NK-92 treated with Interleukin-12 subunit alpha and Interleukin-12 subunit beta, amount 100 ng/mL, for 24 hours (cell line): ENCODE measurements around the gene NOB1.

Source experiments
- DNase-seq: peaks from one replicate; lab custom pipeline; 2025; lab: John Stamatoyannopoulos, UW

NOB1 gene

DNA sequence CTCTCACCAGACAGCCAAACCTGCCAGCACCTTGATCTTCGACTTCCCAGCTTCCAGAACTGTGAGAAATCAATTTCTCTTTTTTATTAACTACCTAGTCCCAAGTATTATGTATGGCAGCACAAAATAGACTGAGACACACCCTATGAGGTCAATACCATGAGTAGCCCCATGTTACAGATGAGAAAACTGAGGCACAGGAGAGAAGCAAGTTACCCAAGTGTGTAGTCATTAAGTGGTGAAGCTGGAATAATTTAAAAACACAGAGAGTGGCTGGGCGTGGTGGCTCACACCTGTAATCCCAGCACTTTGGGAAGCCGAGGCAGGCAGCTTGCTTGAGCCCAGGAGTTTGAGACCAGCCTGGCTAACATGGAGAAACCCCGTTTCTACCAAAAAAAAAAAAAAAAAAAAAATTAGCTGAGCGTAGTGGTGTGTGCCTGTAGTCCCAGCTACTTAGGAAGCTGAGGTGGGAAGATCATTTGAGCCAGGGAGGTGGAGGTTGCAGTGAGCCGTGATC, 33.2 kb downstream of the NOB1 start:
- DNase-seq, result no peak

DNA sequence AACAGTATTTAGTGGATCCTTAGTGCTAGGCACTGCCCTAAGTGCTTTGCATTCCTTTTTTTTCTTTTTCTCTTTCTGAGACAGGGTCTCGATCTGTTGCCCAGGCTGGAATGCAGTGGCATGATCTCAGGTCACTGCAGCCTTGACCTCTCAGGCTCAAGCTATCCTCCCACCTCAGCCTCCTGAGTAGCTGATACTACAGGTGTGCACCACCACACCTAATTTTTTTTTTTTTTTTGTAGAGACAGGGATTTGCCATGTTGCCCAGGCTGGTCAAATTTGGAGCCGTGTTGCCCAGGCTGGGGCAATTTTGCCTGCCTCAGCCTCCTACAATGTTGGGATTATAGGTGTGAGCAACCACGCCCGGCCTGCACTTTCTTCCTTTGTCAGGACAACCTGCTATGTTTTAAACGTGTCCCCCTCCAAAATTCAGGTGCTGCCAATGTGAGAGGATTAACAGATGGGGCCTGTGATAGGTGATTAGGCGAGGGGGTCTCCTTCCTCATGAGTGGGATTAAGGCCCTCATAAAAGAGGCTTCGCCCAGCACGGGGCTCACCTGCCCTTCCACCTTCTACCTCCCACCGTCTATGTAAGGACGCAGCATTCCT, 33.8 kb downstream of the NOB1 start:
- no peak for DNase-seq

DNA sequence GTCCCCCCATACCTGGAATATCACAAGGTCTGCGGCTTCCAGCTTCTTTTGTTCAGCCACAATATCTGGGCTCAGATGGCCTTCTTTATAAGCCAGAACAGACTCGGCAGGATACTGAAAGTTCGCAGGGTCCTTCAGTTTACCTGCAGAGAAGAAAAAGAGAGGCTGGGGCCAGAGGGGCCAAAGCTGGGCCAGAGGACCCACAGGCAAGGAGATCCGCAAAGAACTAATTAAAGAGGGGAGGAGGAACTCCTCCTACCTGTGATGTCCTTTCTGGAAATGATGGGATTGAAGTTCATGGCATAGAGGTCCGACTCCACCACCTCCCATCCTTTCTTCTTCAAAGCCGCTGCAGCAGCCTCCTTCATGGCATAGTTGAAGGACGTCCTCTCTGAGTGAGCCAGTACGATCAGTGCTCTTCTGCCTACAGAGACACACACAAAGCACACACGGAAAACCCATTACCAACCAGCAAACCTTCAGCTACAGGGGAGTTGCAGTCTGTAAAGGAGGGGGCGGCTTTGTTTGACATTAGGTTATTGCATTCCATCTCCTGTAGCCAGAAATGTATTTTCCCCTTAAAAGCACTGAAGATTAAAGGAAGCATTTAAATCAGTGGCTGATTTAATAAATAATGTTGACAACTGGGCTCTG, 36.5 kb downstream of the NOB1 start:
- DNase-seq, result no peak

DNA sequence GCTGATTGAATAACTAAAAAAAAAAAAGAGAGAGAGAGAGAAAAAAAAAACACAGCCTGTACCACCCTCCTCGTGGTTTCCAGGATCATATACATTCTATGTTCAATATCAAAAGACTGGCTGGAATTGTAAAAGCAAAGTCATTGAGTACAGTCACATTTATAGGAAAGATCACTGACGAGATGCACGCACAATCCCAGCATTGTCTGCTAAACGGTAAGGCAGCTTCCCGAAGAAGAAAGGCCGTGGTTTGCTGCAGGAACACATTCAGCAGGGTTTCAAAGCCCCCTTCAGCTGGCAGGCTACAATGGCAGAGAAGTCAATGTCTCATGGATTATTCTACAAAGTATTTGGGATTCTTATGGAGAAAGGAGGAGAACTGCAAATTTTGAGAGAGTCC, 37.7 kb downstream of the NOB1 start:
- DNase-seq, result no peak

DNA sequence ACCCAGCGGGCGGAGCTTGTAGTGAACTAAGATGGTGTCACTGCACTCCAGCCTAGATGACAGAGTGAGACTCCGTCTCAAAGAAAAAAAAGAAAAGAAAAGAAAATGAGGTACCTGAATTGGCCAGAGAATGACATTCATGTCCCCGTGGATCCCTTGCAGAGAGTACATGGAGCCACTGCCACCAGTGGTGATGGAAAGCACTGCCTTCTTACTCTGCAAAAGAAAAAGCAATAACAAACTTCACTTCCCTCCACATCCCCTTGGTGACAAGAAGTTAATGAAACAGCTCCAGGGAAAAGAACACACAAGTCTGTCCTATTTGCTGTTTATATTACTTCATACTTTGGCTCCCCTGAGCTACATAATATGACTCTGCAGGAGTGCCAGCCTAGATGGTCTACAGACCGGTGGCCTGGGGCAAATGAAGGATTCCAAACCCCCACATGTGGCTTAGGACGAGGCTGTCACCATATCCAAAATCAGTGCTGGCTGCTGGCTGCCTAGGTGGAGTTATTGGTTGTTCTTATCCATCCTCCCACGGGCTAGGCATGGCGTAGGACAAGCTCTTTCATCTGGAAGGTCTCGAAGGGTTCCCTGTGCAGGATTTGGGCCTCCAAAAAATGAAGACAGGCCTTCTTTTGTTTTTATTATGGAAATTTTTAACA, 41.7 kb downstream of the NOB1 start:
- no peak for DNase-seq

DNA sequence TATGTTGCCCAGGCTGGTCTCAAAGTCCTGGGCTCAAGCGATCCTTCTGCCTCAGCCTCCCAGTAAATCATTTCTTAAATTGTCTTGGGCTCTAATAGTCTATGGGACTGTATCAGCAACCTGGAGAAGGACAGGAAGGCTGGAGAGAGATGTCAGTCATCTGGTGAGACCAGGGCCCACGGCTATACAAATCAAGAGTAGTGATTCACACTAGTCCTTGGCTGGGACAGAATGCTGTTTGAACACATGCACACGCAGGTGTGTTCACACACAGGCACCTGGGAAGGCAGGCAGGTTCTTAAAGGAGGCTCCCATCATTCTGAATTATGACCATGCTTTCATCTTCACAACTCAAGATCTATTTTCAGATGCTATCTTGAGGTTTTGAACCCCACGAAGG, 42.4 kb downstream of the NOB1 start:
- DNase-seq, result no peak

DNA sequence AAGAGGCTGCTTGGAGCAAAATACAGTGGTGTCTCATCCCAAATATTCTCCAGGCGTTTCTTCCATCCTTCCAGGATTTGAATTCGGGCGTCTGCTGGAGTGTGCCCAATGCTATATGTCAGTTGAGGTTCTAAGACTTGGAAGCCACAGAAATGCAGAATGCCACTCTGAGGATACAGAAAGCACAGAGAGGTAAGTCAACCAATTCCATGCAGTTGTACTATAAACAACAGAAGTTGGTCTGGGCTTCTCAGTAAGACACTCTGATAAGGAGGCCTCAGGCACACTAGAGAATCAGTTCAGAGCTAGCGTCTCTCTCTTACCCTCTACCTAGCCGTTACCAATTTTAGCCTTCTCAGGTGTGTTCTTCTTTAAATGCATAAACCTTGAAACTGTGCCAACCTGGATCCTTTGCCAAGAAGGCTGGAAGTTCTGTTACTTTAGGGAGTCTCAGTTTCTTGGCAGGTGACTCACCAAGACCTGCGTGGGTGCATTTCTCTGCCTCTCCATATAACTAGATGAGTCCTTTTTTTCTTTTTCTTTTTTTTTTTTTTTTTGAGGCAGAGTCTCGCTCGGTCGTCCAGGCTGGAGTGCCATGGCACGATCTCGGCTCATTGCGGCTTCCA, 43.5 kb downstream of the NOB1 start:
- no peak for DNase-seq

DNA sequence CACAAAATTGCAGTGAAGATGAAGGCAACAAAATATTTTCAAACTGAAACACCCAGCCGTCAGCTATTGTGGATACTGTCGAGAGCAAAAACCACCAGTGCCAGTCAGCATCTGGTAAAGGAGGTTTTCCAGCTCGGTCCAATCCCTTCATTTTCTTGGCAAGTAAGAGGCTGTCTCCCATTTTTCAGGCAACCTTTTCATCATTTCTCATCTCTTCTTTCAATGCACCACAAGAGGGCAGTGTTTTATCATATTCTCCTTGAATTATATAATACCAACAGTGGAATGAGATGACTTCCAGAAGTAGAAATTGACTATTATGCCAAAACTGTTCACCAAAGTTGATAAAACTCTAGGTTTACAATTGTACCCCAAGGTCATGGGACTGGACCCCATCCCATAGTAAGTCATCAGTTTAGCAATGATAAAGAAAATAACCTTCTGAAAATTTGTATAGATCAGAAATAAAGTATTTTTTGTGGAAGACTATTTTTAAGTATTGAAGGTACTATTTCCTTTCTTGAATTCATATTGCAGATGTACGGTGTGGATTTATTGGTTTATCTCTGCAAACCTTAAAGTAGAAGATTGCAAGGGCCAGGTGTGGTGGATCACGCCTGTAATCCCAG, 45.2 kb downstream of the NOB1 start:
- DNase-seq, result no peak

DNA sequence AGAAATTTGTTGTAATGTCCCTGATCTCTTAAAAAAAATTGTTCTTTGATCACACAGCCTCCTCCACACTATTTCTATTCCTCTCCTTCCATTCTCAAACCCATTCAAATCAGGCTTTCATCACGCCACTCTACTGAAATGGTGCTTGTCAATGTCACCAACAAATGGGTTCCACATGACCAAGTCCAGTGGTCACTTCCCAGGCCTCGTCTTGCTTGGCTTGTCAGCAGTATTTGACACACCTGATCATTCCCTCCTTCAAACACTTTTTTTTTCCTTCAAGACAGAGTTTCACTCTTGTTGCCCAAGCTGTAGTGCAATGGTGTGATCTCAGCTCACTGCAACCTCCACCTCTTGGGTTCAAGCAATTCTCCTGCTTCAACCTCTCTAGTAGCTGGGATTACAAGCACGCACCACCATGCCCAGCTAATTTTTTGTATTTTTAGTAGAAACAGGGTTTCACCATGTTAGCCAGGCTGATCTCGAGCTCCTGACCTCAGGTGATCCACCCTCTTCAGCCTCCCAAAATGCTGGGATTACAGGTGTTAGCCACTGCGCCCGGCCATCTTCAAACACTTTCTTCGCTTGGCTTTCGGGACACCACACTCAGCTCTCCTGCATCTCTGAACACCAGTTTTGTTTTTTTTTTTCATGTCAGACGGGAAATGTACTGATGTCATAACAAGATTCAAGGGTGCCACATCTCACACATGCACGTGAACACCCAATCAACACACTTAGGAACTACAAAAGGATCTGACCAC, 46.6 kb downstream of the NOB1 start:
- DNase-seq, result no peak

DNA sequence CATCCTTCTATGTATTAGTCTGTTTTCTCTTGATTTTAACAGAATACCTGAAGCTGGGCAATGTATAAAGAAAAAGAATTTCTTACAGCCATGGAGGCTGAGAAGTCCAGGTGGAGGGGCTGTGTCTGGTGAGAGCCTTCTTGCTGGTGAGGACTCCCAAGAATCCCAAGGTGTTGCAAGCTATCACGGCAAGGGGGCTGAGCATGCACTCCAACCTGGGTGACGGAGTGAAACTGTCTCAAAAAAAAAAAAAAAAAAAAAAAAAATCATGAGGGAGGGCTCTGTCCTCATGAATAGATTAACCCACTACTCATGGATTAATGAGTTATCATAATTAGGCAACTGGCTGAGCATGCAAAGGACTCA, 47.8 kb downstream of the NOB1 start:
- no peak for DNase-seq

DNA sequence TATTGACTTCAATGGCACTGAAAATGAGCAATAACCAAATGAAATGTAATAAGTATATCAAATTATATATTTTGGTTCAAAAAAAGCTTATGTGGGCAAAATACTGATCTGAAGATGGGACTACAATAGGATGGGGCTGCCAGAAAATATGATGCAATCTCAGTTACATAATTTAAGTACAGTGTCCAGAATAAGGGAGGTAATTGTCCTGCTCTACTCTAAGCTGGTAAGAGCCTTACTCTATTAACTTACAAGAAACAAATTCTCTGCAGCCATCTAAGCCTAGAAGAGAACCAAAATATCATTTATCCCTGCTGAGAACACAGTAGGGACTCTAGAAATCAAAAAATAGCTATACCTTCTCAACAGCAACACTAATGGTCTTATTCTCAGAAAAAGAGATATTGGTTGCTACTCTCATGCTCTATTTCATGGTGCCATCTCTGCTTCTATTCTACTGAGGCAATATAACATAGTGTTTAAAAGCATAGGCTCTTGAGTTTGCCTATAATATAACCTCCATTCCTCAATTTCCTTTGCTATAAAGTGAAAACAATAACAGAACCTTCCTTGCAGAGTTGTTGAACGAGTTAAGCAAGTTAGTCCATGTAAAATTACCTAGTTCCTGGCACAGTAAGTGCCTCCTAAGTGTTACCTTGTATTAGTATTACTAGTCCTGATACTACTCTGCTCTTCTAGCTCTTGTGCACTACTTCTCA, 48.3 kb downstream of the NOB1 start:
- no peak for DNase-seq

DNA sequence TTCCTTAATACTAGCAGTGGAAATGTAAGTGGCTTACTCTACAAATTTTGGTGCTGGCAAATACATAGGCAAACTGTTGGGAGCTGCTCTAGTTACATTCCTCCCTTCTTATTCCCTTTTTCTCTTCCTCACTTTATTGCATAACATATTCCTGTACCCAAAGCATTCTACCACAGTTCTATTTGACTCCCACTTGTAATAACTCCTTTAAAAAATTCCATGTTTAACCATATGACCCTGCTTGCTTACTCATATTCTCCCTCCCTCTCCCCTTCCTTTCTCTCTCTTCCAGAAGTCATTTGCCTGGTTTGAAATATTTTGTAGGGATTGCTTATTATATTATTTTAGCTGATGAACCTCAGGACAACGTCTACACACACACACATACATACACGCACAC, 51.1 kb downstream of the NOB1 start:
- DNase-seq, result no peak

DNA sequence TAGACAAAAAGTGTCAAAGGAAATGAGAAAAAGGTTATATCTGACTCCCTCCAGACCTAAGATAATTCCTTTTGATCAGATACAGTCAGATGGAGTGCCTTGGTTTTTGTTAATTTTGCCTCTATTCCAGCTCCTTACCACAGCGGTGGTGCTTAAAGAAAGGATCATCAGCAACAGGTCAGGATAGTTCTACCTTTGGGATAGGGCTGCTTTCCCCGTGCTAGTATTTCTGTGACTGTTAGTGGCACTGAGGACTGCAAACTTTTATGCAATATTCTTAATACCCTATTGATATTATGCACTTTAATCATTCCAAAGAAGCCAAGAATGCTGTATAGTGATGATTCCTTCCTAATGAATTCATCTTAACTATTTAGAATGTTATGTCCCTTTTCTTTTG, 52.9 kb downstream of the NOB1 start:
- DNase-seq, result no peak

DNA sequence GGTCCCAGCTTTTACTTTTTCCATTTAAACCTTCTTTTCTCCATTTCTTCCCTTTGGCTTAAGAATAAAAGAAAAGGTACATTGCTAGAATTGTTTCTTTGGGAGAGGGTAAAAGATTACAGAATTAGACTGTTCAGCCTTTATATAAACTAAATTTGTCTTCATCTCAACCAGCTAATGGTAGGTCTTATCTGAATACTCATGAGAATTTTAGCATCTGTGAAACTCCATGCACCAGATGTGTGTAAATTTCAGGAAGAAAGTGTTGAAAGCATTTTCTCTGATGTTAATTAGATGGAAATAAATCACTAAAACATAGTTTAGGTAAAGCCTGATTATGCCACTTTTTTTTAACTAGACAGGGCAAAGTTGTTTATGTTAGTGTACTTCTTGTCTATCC, 53.3 kb downstream of the NOB1 start:
- DNase-seq, result no peak

DNA sequence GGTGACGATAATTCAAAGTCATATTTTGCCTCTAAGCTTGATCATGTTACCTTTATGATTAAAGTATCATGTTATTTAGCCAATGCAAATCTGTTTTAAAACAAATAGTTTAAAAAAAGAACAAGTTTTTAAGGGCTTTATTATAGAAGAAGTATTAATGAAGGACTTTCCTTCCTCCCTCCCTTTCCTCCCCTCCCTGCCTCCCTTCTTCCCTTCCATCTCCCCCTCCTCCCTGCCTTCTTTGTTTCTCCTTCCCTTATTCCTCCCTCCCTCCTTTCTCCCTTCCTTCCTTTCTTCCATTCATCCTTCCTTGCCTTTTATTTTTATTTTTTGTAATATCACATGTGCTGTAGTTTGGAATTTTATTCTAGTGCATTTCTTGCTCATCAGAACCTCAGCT, 54.8 kb downstream of the NOB1 start:
- no peak for DNase-seq

DNA sequence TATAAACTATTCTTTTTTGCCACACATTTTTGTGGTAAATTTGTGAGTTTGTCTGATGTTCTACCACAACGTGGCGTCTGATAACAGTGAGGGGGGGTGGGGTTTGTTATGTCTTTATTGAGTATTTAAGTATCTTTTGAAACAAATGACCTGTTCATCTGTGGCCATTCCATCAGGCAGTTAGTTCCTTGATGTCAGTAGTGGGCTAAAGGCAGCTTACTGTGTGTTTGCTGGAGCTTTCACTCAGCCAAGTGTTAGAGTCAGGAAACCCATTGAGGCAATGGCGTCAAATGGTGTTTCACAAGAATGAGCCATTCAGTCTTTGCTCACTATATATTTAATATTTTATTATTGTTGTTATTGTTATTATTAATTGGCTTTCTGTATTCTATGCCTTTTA, 56.3 kb downstream of the NOB1 start:
- no peak for DNase-seq

DNA sequence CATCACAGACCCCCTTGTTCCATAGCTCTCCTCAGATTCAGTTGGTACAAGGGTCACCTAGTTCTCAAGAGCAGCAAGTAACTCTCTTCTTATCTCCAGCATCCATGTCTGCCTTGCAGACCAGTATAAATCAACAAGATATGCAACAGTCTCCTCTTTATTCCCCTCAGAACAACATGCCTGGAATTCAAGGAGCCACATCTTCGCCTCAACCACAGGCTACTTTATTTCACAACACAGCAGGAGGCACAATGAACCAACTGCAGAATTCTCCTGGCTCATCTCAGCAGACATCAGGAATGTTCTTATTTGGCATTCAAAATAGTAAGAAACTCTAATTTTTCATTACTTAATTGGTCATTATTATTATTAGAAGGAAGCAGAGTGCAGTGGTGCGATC, 60.8 kb downstream of the NOB1 start:
- DNase-seq, result no peak

DNA sequence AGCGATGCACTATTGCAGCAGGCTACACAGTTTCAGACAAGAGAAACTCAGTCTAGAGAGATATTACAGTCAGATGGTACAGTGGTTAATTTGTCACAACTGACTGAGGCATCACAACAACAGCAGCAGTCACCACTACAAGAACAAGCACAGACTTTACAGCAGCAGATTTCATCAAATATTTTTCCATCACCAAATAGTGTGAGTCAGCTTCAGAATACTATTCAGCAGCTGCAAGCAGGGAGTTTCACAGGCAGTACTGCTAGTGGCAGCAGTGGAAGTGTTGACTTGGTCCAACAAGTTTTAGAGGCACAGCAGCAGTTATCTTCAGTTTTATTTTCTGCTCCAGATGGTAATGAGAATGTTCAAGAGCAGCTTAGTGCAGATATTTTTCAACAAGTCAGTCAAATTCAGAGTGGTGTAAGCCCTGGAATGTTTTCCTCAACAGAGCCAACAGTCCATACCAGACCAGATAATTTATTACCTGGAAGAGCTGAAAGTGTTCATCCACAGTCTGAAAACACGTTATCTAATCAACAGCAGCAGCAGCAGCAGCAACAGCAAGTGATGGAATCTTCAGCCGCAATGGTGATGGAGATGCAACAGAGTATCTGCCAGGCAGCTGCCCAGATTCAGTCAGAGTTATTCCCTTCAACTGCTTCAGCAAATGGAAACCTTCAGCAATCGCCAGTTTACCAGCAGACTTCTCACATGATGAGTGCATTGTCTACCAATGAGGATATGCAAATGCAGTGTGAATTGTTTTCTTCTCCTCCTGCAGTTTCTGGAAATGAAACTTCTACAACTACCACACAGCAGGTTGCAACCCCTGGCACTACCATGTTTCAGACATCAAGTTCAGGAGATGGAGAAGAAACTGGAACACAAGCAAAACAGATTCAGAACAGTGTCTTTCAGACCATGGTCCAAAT, 62.5 kb downstream of the NOB1 start:
- no peak for DNase-seq
